Karpas-422 (cell line): ENCODE measurements around the gene DICER1. TPM values are rescaled to one million over a fixed set of nuclear protein-coding genes. Genes with fewer than 3 reads are reported as not detected.

Experiments
- DNase-seq: peaks from one replicate; pipeline ENCODE4 v3.0.0-alpha.2; 2015
- H2AFZ ChIP-seq: fragments of 200-600 bp; sonication (generic); 2 replicates; pipeline ENCODE4 v1.6.1; 2014; ENCODE audit warnings: antibody characterized with exemption, low read length, mixed read lengths
- H3K27ac ChIP-seq: fragments of 200-600 bp; sonication (generic); 2 replicates; pipeline ENCODE4 v1.5.1; 2014; ENCODE audit warnings: mild to moderate bottlenecking, low read length, moderate library complexity
- H3K27me3 ChIP-seq: fragments of 200-600 bp; sonication (generic); 2 replicates; pipeline ENCODE4 v1.6.1; 2014; ENCODE audit warnings: low read length, mixed read lengths
- H3K36me3 ChIP-seq: fragments of 200-600 bp; sonication (generic); 2 replicates; pipeline ENCODE4 v1.6.1; 2014; ENCODE audit warnings: low read length, mixed read lengths; ENCODE audit not compliant: insufficient read depth
- H3K4me1 ChIP-seq: fragments of 200-600 bp; sonication (generic); 2 replicates; pipeline ENCODE4 v1.6.1; 2014; ENCODE audit warnings: mild to moderate bottlenecking, low read length, mixed read lengths
- H3K4me2 ChIP-seq: fragments of 200-600 bp; sonication (generic); 2 replicates; pipeline ENCODE4 v1.6.1; 2014; ENCODE audit warnings: low read length, low read depth, mild to moderate bottlenecking; ENCODE audit not compliant: poor library complexity, severe bottlenecking
- H3K4me3 ChIP-seq: fragments of 200-600 bp; sonication (generic); 2 replicates; pipeline ENCODE4 v1.5.1; 2014; ENCODE audit warnings: mild to moderate bottlenecking, antibody characterized with exemption, low read length, mixed read lengths
- H3K79me2 ChIP-seq: fragments of 200-600 bp; sonication (generic); 2 replicates; pipeline ENCODE4 v1.6.1; 2014; ENCODE audit warnings: mild to moderate bottlenecking, low read length, mixed read lengths
- H3K9ac ChIP-seq: fragments of 200-600 bp; sonication (generic); 2 replicates; pipeline ENCODE4 v1.6.0; 2014; ENCODE audit warnings: low read length
- H3K9me2 ChIP-seq: fragments of 200-600 bp; sonication (generic), shearing (Covaris generic); replicated peaks from 2 replicates; pipeline ENCODE4 v1.6.0; 2014; ENCODE audit warnings: mild to moderate bottlenecking, low read length, moderate library complexity; ENCODE audit not compliant: insufficient read depth
- H3K9me3 ChIP-seq: fragments of 300-700, 200-600 bp; sonication (generic); 2 replicates; pipeline ENCODE4 v1.6.1; 2014; ENCODE audit warnings: low read length, mixed read lengths
- H4K20me1 ChIP-seq: fragments of 200-600 bp; sonication (generic); 2 replicates; pipeline ENCODE4 v1.6.1; 2014; ENCODE audit warnings: mild to moderate bottlenecking, antibody characterized with exemption, low read length, low read depth; ENCODE audit not compliant: insufficient read depth
- total RNA-seq: library from RNA; depleted of rRNA; stranded (reverse); fragments of >200 nt; shearing (Covaris generic); gene quantifications from 2 replicates; pipeline ENCODE4 v1.2.3, GENCODE V29; 2014; ENCODE audit warnings: low replicate concordance

Gene DICER1
- total RNA-seq, 1 experiment from 2014 or later = 314 TPM

- Histone ChIP-seq H3K4me2 (no peak overlapping the region), H3K4me3 (no peak overlapping the region), H3K27me3 (no peaks in the 10 kb centered on the region), H3K4me1 (peaks cover 4% of the 10 kb centered on the region), H3K36me3 (no peaks in the 10 kb centered on the region; the same call in 1 of the 2 replicates), H3K9me2 (no peaks in the 10 kb centered on the region), H3K27ac (no peak overlapping the region), H4K20me1 (no peaks in the 10 kb centered on the region), H3K9me3 (peaks cover 11% of the 10 kb centered on the region; the same call in 1 of the 2 replicates), H2AFZ (no peak overlapping the region), H3K9ac (no peak overlapping the region), H3K79me2 (no peaks in the 10 kb centered on the region)
- no peak for DNase-seq
These were observed 7.2 kb upstream of the DICER1 start for GRCh38 chr14:95164506-95164905.

- no peaks in the 10 kb centered on the region; the same call in 1 of the 2 replicates for H3K36me3 ChIP-seq
- no peak overlapping the region for H3K4me3 ChIP-seq
- DNase-seq = no peak
- no peak overlapping the region for H3K4me2 ChIP-seq
- no peaks in the 10 kb centered on the region for H3K27me3 ChIP-seq
- H3K4me1 ChIP-seq = peaks cover 4% of the 10 kb centered on the region
- no peaks in the 10 kb centered on the region for H3K79me2 ChIP-seq
- no peak overlapping the region for H3K9ac ChIP-seq
- no peak overlapping the region for H3K27ac ChIP-seq
- no peaks in the 10 kb centered on the region for H4K20me1 ChIP-seq
- no peak overlapping the region for H2AFZ ChIP-seq
- no peaks in the 10 kb centered on the region for H3K9me2 ChIP-seq
- peaks cover 11% of the 10 kb centered on the region; the same call in 1 of the 2 replicates for H3K9me3 ChIP-seq
These were observed 6.3 kb upstream of the DICER1 start for GRCh38 chr14:95163666-95164065.

GRCh38 chr14:95163132-95163531, 5.8 kb upstream of the DICER1 start:
- no peak overlapping the region for H3K4me2 ChIP-seq
- no peak overlapping the region for H3K9ac ChIP-seq
- H3K36me3 ChIP-seq = no peaks in the 10 kb centered on the region; the same call in 1 of the 2 replicates
- H3K27ac ChIP-seq = no peak overlapping the region
- no peaks in the 10 kb centered on the region for H3K79me2 ChIP-seq
- no peak for DNase-seq
- H2AFZ ChIP-seq = no peak overlapping the region
- H3K4me3 ChIP-seq = no peak overlapping the region
- H3K27me3 ChIP-seq = no peaks in the 10 kb centered on the region
- H4K20me1 ChIP-seq = no peaks in the 10 kb centered on the region
- H3K4me1 ChIP-seq = peaks cover 9% of the 10 kb centered on the region
- peaks cover 11% of the 10 kb centered on the region; the same call in 1 of the 2 replicates for H3K9me3 ChIP-seq
- no peaks in the 10 kb centered on the region for H3K9me2 ChIP-seq

- no peak for DNase-seq
- Histone ChIP-seq H3K36me3 (no peaks in the 10 kb centered on the region; the same call in 1 of the 2 replicates), H3K27ac (no peak overlapping the region), H3K27me3 (no peaks in the 10 kb centered on the region), H3K4me1 (peaks cover 11% of the 10 kb centered on the region), H3K9me3 (peaks cover 11% of the 10 kb centered on the region; the same call in 1 of the 2 replicates), H3K9ac (no peak overlapping the region), H4K20me1 (no peaks in the 10 kb centered on the region), H3K4me3 (no peak overlapping the region), H3K4me2 (no peak overlapping the region), H2AFZ (no peak overlapping the region), H3K9me2 (no peaks in the 10 kb centered on the region), H3K79me2 (no peaks in the 10 kb centered on the region)
These were observed 5.3 kb upstream of the DICER1 start for GRCh38 chr14:95162641-95163040.

GRCh38 chr14:95157048-95157326, 342 bp downstream of the DICER1 start:
- Histone ChIP-seq H3K79me2 (peaks cover 49% of the 10 kb centered on the region), H2AFZ (no peak overlapping the region), H3K4me1 (peaks cover 46% of the 10 kb centered on the region), H3K9me2 (no peaks in the 10 kb centered on the region), H3K9me3 (no peaks in the 10 kb centered on the region), H3K4me3 (peak overlapping the region; percentile 79), H3K27me3 (no peaks in the 10 kb centered on the region), H3K36me3 (peaks cover 19% of the 10 kb centered on the region; the same call in 1 of the 2 replicates), H3K9ac (peak overlapping the region; percentile 79), H3K27ac (peak overlapping the region; percentile 82), H4K20me1 (peaks cover 4% of the 10 kb centered on the region; the same call in 1 of the 2 replicates), H3K4me2 (peak overlapping the region; percentile 79)
- no peak for DNase-seq

DNA sequence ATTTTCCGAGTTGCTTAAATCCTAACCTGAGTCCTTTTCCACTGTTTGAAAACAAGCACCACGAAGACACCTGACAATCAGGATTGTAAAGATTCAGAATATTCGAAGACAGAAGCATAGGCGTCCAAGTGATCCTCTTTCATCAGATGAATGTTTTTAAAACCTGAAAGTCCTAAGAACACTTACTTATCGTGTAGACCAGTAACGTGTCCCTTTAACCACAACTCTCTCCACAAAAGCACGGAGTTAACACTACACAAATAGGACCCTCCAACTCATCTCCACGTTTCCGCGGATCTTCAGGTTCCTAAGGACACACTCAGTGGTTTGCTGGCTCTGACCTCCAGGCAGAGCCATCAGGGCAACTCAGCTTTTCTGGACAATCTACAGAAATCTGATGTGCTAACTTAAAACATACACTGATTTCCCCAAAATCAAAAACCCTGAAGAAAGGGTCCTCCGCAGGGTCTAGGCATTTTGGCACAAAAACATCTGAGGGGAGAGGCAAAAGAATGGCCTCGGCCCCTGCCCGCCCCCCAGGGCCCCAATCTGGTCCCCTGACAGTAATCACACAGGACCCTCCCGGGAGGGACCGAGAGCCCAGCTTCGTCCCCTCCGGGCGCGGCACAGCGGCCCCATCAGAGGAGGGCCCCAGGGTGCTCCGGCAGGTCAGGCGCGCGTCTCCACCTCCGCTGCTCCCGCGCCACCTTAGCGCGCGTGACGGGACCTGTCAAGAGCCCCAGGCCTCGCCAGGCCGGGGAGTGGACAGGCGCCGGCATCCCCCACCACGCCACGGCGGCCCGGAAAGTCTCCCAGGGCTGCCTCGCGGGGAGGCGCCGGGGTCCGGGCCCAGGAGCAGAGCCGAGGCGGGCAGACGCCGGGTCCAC, 925 bp downstream of the DICER1 start:
- peaks cover 55% of the 10 kb centered on the region for H3K79me2 ChIP-seq
- no peak overlapping the region for H2AFZ ChIP-seq
- H4K20me1 ChIP-seq = peaks cover 10% of the 10 kb centered on the region; the same call in 1 of the 2 replicates
- H3K9me3 ChIP-seq = no peaks in the 10 kb centered on the region
- peak overlapping the region; percentile 79 for H3K4me3 ChIP-seq
- peak overlapping the region; percentile 82 for H3K27ac ChIP-seq
- peaks cover 52% of the 10 kb centered on the region for H3K4me1 ChIP-seq
- H3K9me2 ChIP-seq = no peaks in the 10 kb centered on the region
- peak overlapping the region; percentile 79 for H3K4me2 ChIP-seq
- no peaks in the 10 kb centered on the region for H3K27me3 ChIP-seq
- peaks cover 19% of the 10 kb centered on the region; the same call in 1 of the 2 replicates for H3K36me3 ChIP-seq
- peak; percentile 79 for DNase-seq
- peak overlapping the region; percentile 79 for H3K9ac ChIP-seq

DNA sequence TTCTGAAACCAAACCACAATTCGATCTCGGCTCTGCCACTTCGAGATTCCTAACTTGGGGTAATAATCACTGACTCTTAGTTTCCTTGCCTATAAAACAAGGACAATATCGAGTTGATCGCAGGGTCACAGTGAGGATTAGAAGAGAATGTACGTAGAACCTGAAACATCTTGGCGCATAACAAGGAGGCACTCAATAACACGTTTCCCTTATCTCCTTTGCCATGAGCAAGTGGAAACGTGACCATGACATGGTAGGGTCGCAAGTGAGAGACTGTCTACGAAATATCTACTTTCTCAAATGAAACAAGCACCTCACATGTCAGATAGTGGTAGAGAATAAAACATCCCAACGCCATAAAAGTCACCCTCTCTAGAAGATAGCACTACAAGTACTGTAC, 2.3 kb downstream of the DICER1 start:
- H3K27me3 ChIP-seq = no peaks in the 10 kb centered on the region
- H3K9me3 ChIP-seq = no peaks in the 10 kb centered on the region
- H3K4me3 ChIP-seq = peak overlapping the region; percentile 79
- H4K20me1 ChIP-seq = peaks cover 20% of the 10 kb centered on the region; the same call in 1 of the 2 replicates
- no peak overlapping the region for H2AFZ ChIP-seq
- H3K4me2 ChIP-seq = peak overlapping the region; percentile 79
- H3K27ac ChIP-seq = peak overlapping the region; percentile 82
- peaks cover 68% of the 10 kb centered on the region for H3K79me2 ChIP-seq
- H3K4me1 ChIP-seq = peaks cover 64% of the 10 kb centered on the region
- no peaks in the 10 kb centered on the region for H3K9me2 ChIP-seq
- H3K9ac ChIP-seq = peak overlapping the region; percentile 79
- H3K36me3 ChIP-seq = peaks cover 19% of the 10 kb centered on the region; the same call in 1 of the 2 replicates
- DNase-seq = no peak

DNA sequence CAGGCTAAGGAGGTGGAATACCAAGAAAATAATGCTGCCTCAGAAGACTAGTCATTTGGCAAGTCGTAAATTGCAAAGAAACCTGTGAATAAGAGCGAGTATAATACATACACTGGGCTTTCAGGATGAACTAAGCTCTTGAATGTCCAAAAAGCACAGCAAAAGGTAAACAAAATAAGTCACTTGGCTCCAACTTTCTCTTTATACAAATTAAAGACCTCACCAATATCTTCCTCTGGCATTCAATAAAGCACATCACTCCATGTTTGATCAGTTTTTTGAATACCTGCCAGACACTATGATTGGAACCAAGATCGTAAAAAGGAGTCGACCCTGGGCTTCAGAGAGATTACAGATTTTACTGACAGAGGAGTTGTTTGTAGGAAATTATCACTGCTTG, 3.5 kb downstream of the DICER1 start:
- Histone ChIP-seq H3K27me3 (no peaks in the 10 kb centered on the region), H3K9me3 (no peaks in the 10 kb centered on the region), H3K9me2 (no peaks in the 10 kb centered on the region), H3K4me2 (peak overlapping the region; percentile 79), H3K4me3 (no peak overlapping the region), H3K36me3 (peaks cover 19% of the 10 kb centered on the region; the same call in 1 of the 2 replicates), H3K9ac (no peak overlapping the region), H4K20me1 (peaks cover 20% of the 10 kb centered on the region; the same call in 1 of the 2 replicates), H3K79me2 (peaks cover 80% of the 10 kb centered on the region), H3K4me1 (peaks cover 64% of the 10 kb centered on the region), H3K27ac (peak overlapping the region; percentile 82; the same call in 1 of the 2 replicates), H2AFZ (no peak overlapping the region)
- DNase-seq = no peak
